H9 (cell line): Measurements from ENCODE around the gene LMX1B. TPM values are rescaled to one million over a fixed set of nuclear protein-coding genes. Genes with fewer than 3 reads are reported as not detected.

Source experiments
- DNase-seq: peaks from one replicate; pipeline ENCODE4 v3.0.0-alpha.2; 2017
- H2AFZ ChIP-seq: one replicate; pipeline ENCODE4 v1.6.1; 2013; ENCODE audit warnings: mild to moderate bottlenecking, low read length, control low read depth, moderate library complexity
- H2AK5ac ChIP-seq: 2 replicates; pipeline ENCODE4 v1.6.1; 2013; ENCODE audit warnings: low read length, control low read depth, mixed read lengths; ENCODE audit not compliant: insufficient read length
- H2BK120ac ChIP-seq: one replicate; pipeline ENCODE4 v1.6.1; 2013; ENCODE audit warnings: low read depth, mild to moderate bottlenecking, low read length, control low read depth, inconsistent platforms; ENCODE audit not compliant: poor library complexity, severe bottlenecking
- H2BK12ac ChIP-seq: 2 replicates; pipeline ENCODE4 v1.6.1; 2013; ENCODE audit warnings: low read length, control low read depth, mixed read lengths, low read depth; ENCODE audit not compliant: insufficient read length
- H2BK15ac ChIP-seq: 2 replicates; pipeline ENCODE4 v1.6.1; 2013; ENCODE audit warnings: low read depth, low read length, control low read depth
- H2BK20ac ChIP-seq: one replicate; pipeline ENCODE4 v1.6.1; 2013; ENCODE audit warnings: low read depth, mild to moderate bottlenecking, low read length, control low read depth, inconsistent platforms; ENCODE audit not compliant: poor library complexity, severe bottlenecking
- H2BK5ac ChIP-seq: 2 replicates; pipeline ENCODE4 v1.6.1; 2013; ENCODE audit warnings: low read length, control low read depth, mixed read lengths; ENCODE audit not compliant: insufficient read length
- H3K14ac ChIP-seq: 2 replicates; pipeline ENCODE4 v1.6.1; 2013; ENCODE audit warnings: low read length, control low read depth; ENCODE audit not compliant: insufficient read depth
- H3K18ac ChIP-seq: 2 replicates; pipeline ENCODE4 v1.6.1; 2013; ENCODE audit warnings: low read depth, mild to moderate bottlenecking, mixed read lengths, low read length, control low read depth; ENCODE audit not compliant: insufficient read length
- H3K23ac ChIP-seq: 2 replicates; pipeline ENCODE4 v1.6.1; 2013; ENCODE audit warnings: low read length, control low read depth, mixed read lengths, low read depth; ENCODE audit not compliant: insufficient read length
- H3K23me2 ChIP-seq: 2 replicates; pipeline ENCODE4 v1.6.1; 2013; ENCODE audit warnings: low read depth, mild to moderate bottlenecking, mixed read lengths, low read length, control low read depth; ENCODE audit not compliant: insufficient read length, poor library complexity, severe bottlenecking
- H3K27ac ChIP-seq: 2 replicates; pipeline ENCODE4 v1.5.1; 2013; ENCODE audit warnings: low read length, control low read depth, mixed read lengths, low read depth; ENCODE audit not compliant: insufficient read length
- H3K27me3 ChIP-seq: 2 replicates; pipeline ENCODE4 v1.6.1; 2013; ENCODE audit warnings: low read length, control low read depth, inconsistent platforms; ENCODE audit not compliant: insufficient read depth
- H3K4ac ChIP-seq: 2 replicates; pipeline ENCODE4 v1.6.1; 2013; ENCODE audit warnings: low read depth, mild to moderate bottlenecking, control low read depth, inconsistent platforms, low read length, moderate library complexity
- H3K4me1 ChIP-seq: 2 replicates; pipeline ENCODE4 v1.6.1; 2013; ENCODE audit warnings: low read length, control low read depth, inconsistent platforms; ENCODE audit not compliant: insufficient read depth
- H3K4me2 ChIP-seq: 2 replicates; pipeline ENCODE4 v1.6.1; 2013; ENCODE audit warnings: low read length, control low read depth, mixed read lengths; ENCODE audit not compliant: insufficient read length, insufficient read depth
- H3K56ac ChIP-seq: 2 replicates; pipeline ENCODE4 v1.6.1; 2013; ENCODE audit warnings: low read depth, mild to moderate bottlenecking, mixed read lengths, low read length, control low read depth; ENCODE audit not compliant: insufficient read length
- H3K79me1 ChIP-seq: 2 replicates; pipeline ENCODE4 v1.6.1; 2013; ENCODE audit warnings: low read depth, mild to moderate bottlenecking, moderate library complexity, low read length, control low read depth, inconsistent platforms; ENCODE audit not compliant: insufficient read depth, poor library complexity, severe bottlenecking
- H3K79me2 ChIP-seq: 2 replicates; pipeline ENCODE4 v1.6.1; 2013; ENCODE audit warnings: low read length, control low read depth, inconsistent platforms; ENCODE audit not compliant: insufficient read depth
- H3K9ac ChIP-seq: 2 replicates; pipeline ENCODE4 v1.6.1; 2013; ENCODE audit warnings: low read length, control low read depth, mixed read lengths; ENCODE audit not compliant: insufficient read length; ENCODE audit errors: extremely low read depth
- H3K9me3 ChIP-seq: one replicate; pipeline ENCODE4 v1.6.1; 2013; ENCODE audit warnings: low read depth, low read length, inconsistent platforms; ENCODE audit not compliant: control insufficient read depth
- H3T11ph ChIP-seq: one replicate; pipeline ENCODE4 v1.6.1; 2013; ENCODE audit warnings: mild to moderate bottlenecking, low read length, control low read depth, inconsistent platforms
- H4K20me1 ChIP-seq: one replicate; pipeline ENCODE4 v1.6.1; 2013; ENCODE audit not compliant: control insufficient read depth, insufficient read length, insufficient read depth
- H4K5ac ChIP-seq: 2 replicates; pipeline ENCODE4 v1.6.1; 2013; ENCODE audit warnings: low read depth, mild to moderate bottlenecking, mixed read lengths, low read length, control low read depth; ENCODE audit not compliant: insufficient read length
- H4K8ac ChIP-seq: replicated peaks from 2 replicates; pipeline ENCODE4 v1.6.1; 2013; ENCODE audit warnings: low read length, control low read depth, mixed read lengths, low read depth; ENCODE audit not compliant: insufficient read length
- H4K91ac ChIP-seq: 2 replicates; pipeline ENCODE4 v1.6.1; 2013; ENCODE audit warnings: low read depth, mild to moderate bottlenecking, moderate library complexity, mixed read lengths, low read length, control low read depth; ENCODE audit not compliant: insufficient read length
- H3K27ac Mint-ChIP-seq, 3 experiments: 2 replicates in 2 of 3; 3 replicates in 1 of 3; pipeline ENCODE4 v1.8.0; 2020 to 2021; ENCODE audit warnings: mixed read lengths in 3 of 3, mild to moderate bottlenecking in 1 of 3, moderate library complexity in 1 of 3
- H3K27me3 Mint-ChIP-seq: 2 replicates; pipeline ENCODE4 v1.8.0; 2021; ENCODE audit warnings: low read depth, mild to moderate bottlenecking, moderate library complexity, mixed read lengths
- H3K36me3 Mint-ChIP-seq, 3 experiments: 2 replicates in 2 of 3; 3 replicates in 1 of 3; pipeline ENCODE4 v1.8.0; 2020 to 2021; ENCODE audit warnings: low read depth in 3 of 3, mixed read lengths in 3 of 3; ENCODE audit not compliant: insufficient read depth in 1 of 3
- H3K4me1 Mint-ChIP-seq, 2 experiments: 2 replicates each; pipeline ENCODE4 v1.8.0; 2020; ENCODE audit warnings: mixed read lengths in 2 of 2
- H3K4me3 Mint-ChIP-seq, 2 experiments: 2 replicates in 1 of 2; 3 replicates in 1 of 2; pipeline ENCODE4 v1.8.0; 2020 to 2021; ENCODE audit warnings: mild to moderate bottlenecking in 2 of 2, mixed read lengths in 2 of 2, moderate library complexity in 1 of 2
- H3K9me3 Mint-ChIP-seq, 2 experiments: 2 replicates in 1 of 2; 3 replicates in 1 of 2; pipeline ENCODE4 v1.8.0; 2020; ENCODE audit warnings: mild to moderate bottlenecking in 2 of 2, mixed read lengths in 2 of 2, moderate library complexity in 1 of 2
- CTCF ChIP-seq: fragments of 200-600 bp; sonication (generic); conservative IDR thresholded peaks from 3 replicates; pipeline ENCODE4 v1.8.0; 2021; ENCODE audit warnings: antibody characterized with exemption, mild to moderate bottlenecking
- WGBS: extraction: QIAGEN DNeasy Blood & Tissue Kit; methylation state at CpG from one replicate; pipeline ENCODE4 v1.1.7; 2013; ENCODE audit warnings: missing lambda C conversion rate, low lambda C conversion rate, mixed read lengths; ENCODE audit not compliant: insufficient read length; ENCODE audit errors: extremely low coverage; 5-methylcytosine and 5-hydroxymethylcytosine counted together
- total RNA-seq: library from RNA; stranded (reverse); gene quantifications from 2 replicates; pipeline ENCODE4 v1.2.1, GENCODE V29; 2021

LMX1B gene
- total RNA-seq, 1 experiment from 2014 or later: 0.85 TPM

DNA sequence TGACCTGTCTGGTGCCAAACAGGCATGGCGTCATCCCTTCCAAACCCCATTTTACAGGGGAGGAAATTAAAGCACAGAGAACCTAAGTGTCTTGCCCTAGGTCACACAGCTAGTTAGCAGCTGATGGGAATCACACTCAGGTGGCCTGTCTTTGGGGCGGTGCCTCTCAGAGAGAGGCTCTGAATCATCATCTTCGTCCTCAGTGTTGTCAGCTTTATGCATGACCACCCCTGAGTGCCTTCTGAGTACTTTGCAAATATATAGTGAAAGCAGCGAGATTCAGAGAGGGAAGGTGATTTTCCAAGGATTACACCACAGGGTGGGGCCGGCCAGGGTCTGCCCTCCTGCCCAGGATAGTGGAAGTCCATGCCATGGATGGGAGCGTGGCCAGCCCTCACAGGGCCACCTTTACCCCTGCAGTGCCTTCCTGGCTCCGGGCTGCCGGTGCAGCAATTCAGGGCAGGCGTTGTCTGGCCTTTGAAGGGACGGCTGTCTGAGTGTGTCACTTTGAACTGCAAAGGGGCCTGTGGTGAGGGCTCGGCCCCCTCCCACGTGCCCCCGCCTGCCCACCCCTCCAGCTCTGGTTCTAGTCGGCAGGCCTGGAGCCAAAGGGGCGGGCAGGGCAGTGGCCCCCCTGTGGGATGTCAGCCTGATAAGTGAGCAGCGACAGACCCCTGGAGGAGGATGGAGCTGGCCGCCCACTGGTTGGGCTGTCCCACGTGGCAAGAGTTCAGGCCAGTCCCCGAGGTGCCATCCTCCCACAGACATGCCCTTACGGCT is 16.9 kb downstream of the LMX1B start:
- Mint-ChIP-seq H3K9me3 (no peaks in the 10 kb centered on the region; a peak in 1 of 5 replicates), H3K27me3 (peaks cover 100% of the 10 kb centered on the region), H3K4me3 (no peak overlapping the region), H3K27ac (no peak overlapping the region), H3K4me1 (peaks cover 6 to 33% of the 10 kb centered on the region in 2 experiments), H3K36me3 (no peaks in the 10 kb centered on the region)
- Histone ChIP-seq H3K4ac (no peak overlapping the region), H3K4me1 (no peaks in the 10 kb centered on the region), H2BK12ac (no peak overlapping the region), H3K79me2 (no peaks in the 10 kb centered on the region), H3K18ac (no peak overlapping the region), H3K23me2 (peaks cover 4% of the 10 kb centered on the region), H4K5ac (no peak overlapping the region), H3K27me3 (peaks cover 59% of the 10 kb centered on the region), H2BK20ac (no peak overlapping the region), H3K14ac (no peak overlapping the region), H2AFZ (no peak overlapping the region), H3K9me3 (no peaks in the 10 kb centered on the region), H4K91ac (no peak overlapping the region), H4K20me1 (no peaks in the 10 kb centered on the region), H3K27ac (no peak overlapping the region), H2BK120ac (no peak overlapping the region), H2AK5ac (no peak overlapping the region), H3K9ac (no peak overlapping the region), H4K8ac (no peak overlapping the region), H2BK15ac (no peak overlapping the region), H3K79me1 (no peaks in the 10 kb centered on the region), H2BK5ac (no peak overlapping the region), H3T11ph (no peak overlapping the region), H3K4me2 (no peak overlapping the region), H3K56ac (no peak overlapping the region), H3K23ac (no peak overlapping the region)
- TF ChIP-seq CTCF: no peak
- DNase-seq: no peak
- WGBS: no CpG with 5 or more reads among the region's 20 CpGs
